Measurements from ENCODE around the gene SLC39A7. TPM values are rescaled to one million over a fixed set of nuclear protein-coding genes. Genes with fewer than 3 reads are reported as not detected.

SLC39A7 gene
- total and polyA plus RNA-seq, 4 donors: 8.9 to 112 (median 71.1) TPM

DNA sequence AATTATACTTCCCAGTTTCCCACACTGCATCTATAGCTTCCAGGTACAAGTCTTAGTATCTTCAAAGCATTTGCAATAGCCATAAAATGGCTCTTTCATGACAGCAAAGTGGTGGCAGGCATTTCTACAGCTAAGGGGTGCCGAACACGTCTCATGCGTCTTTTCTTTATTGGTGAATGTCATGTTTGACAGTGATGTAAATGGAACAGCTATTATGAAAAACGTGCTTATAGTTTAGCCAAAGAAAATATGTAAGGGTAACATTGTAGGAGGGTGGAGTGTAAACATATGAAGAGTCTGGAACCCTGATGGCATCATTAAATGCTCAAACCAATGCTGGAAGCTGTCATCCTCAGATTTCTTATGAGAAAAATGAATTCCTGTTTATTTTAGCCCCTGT is 46.3 kb upstream of the SLC39A7 start:
- 72% methylated on average over 4 of the region's 4 CpGs for WGBS

More for the DNA sequence above, 46.3 kb upstream of the SLC39A7 start:
- Histone ChIP-seq H3K9ac (ENCODE audit: low read depth in 1 of 2, low read length in 2 of 2) (no peak overlapping the region), H3K27ac (ENCODE audit: low read depth in 1 of 2, low read length in 2 of 2) (no peak overlapping the region), H3K4me1 (ENCODE audit: control insufficient read depth in 4 of 4, insufficient read depth in 4 of 4, low read length in 3 of 4) (peaks cover 0 to 7% (median 2%) of the 10 kb centered on the region in 4 donors), H3K9me3 (ENCODE audit: control insufficient read depth in 4 of 4, low read length in 3 of 4) (no peaks in the 10 kb centered on the region), H3K4me3 (ENCODE audit: low read depth in 1 of 3, low read length in 3 of 3) (no peak overlapping the region), H3K27me3 (ENCODE audit: control insufficient read depth in 4 of 4, insufficient read depth in 4 of 4, low read length in 3 of 4) (no peaks in the 10 kb centered on the region), H3K36me3 (ENCODE audit: control insufficient read depth in 4 of 4, insufficient read depth in 3 of 4, low read depth in 1 of 4, low read length in 3 of 4) (no peaks in the 10 kb centered on the region)
- no peak for TF ChIP-seq RAD21 (IDR thresholded peaks at IDR 0.05)
- TF ChIP-seq HNF4A (conservative IDR thresholded peaks at IDR 0.05): no peak
- TF ChIP-seq, protein P1, sequence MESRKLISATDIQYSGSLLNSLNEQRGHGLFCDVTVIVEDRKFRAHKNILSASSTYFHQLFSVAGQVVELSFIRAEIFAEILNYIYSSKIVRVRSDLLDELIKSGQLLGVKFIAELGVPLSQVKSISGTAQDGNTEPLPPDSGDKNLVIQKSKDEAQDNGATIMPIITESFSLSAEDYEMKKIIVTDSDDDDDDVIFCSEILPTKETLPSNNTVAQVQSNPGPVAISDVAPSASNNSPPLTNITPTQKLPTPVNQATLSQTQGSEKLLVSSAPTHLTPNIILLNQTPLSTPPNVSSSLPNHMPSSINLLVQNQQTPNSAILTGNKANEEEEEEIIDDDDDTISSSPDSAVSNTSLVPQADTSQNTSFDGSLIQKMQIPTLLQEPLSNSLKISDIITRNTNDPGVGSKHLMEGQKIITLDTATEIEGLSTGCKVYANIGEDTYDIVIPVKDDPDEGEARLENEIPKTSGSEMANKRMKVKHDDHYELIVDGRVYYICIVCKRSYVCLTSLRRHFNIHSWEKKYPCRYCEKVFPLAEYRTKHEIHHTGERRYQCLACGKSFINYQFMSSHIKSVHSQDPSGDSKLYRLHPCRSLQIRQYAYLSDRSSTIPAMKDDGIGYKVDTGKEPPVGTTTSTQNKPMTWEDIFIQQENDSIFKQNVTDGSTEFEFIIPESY (IDR thresholded peaks at IDR 0.05): no peak
- no peak for TF ChIP-seq RXRA (IDR thresholded peaks at IDR 0.05)
- no peak for TF ChIP-seq GABPA (IDR thresholded peaks at IDR 0.05 in 1 of 2, conservative IDR thresholded peaks at IDR 0.05 in 1 of 2)
- TF ChIP-seq ATF3 (IDR thresholded peaks at IDR 0.05): no peak
- no peak for TF ChIP-seq MAX (IDR thresholded peaks at IDR 0.05)
- no peak for TF ChIP-seq FOXA1 (IDR thresholded peaks at IDR 0.05)
- no peak for TF ChIP-seq YY1 (IDR thresholded peaks at IDR 0.05)
- no peak for TF ChIP-seq FOXA2 (IDR thresholded peaks at IDR 0.05)
- TF ChIP-seq TAF1 (conservative IDR thresholded peaks at IDR 0.05): no peak
- TF ChIP-seq NR2F2 (IDR thresholded peaks at IDR 0.05): no peak
- no peak for TF ChIP-seq JUND (IDR thresholded peaks at IDR 0.05)
- no peak for TF ChIP-seq HNF4G (IDR thresholded peaks at IDR 0.05)
- TF ChIP-seq EGR1 (IDR thresholded peaks at IDR 0.05; ENCODE audit: low read depth in 2 of 2): no peak
- TF ChIP-seq, protein P2, sequence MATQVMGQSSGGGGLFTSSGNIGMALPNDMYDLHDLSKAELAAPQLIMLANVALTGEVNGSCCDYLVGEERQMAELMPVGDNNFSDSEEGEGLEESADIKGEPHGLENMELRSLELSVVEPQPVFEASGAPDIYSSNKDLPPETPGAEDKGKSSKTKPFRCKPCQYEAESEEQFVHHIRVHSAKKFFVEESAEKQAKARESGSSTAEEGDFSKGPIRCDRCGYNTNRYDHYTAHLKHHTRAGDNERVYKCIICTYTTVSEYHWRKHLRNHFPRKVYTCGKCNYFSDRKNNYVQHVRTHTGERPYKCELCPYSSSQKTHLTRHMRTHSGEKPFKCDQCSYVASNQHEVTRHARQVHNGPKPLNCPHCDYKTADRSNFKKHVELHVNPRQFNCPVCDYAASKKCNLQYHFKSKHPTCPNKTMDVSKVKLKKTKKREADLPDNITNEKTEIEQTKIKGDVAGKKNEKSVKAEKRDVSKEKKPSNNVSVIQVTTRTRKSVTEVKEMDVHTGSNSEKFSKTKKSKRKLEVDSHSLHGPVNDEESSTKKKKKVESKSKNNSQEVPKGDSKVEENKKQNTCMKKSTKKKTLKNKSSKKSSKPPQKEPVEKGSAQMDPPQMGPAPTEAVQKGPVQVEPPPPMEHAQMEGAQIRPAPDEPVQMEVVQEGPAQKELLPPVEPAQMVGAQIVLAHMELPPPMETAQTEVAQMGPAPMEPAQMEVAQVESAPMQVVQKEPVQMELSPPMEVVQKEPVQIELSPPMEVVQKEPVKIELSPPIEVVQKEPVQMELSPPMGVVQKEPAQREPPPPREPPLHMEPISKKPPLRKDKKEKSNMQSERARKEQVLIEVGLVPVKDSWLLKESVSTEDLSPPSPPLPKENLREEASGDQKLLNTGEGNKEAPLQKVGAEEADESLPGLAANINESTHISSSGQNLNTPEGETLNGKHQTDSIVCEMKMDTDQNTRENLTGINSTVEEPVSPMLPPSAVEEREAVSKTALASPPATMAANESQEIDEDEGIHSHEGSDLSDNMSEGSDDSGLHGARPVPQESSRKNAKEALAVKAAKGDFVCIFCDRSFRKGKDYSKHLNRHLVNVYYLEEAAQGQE (IDR thresholded peaks at IDR 0.05): no peak
- TF ChIP-seq SP1 (IDR thresholded peaks at IDR 0.05): no peak
- TF ChIP-seq, protein P3, sequence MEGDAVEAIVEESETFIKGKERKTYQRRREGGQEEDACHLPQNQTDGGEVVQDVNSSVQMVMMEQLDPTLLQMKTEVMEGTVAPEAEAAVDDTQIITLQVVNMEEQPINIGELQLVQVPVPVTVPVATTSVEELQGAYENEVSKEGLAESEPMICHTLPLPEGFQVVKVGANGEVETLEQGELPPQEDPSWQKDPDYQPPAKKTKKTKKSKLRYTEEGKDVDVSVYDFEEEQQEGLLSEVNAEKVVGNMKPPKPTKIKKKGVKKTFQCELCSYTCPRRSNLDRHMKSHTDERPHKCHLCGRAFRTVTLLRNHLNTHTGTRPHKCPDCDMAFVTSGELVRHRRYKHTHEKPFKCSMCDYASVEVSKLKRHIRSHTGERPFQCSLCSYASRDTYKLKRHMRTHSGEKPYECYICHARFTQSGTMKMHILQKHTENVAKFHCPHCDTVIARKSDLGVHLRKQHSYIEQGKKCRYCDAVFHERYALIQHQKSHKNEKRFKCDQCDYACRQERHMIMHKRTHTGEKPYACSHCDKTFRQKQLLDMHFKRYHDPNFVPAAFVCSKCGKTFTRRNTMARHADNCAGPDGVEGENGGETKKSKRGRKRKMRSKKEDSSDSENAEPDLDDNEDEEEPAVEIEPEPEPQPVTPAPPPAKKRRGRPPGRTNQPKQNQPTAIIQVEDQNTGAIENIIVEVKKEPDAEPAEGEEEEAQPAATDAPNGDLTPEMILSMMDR (IDR thresholded peaks at IDR 0.05; ENCODE audit: low read depth, low read length, missing input control): no peak
- no peak for DNase-seq (ENCODE audit: low spot score)

Measured in liver (tissue), 9 donors.